Measurements from ENCODE around the gene GPRIN2. TPM values are rescaled to one million over a fixed set of nuclear protein-coding genes. Genes with fewer than 3 reads are reported as not detected.

GPRIN2 gene
- total RNA-seq, 1 experiment from 2014 or later, result 10.5 TPM

DNA sequence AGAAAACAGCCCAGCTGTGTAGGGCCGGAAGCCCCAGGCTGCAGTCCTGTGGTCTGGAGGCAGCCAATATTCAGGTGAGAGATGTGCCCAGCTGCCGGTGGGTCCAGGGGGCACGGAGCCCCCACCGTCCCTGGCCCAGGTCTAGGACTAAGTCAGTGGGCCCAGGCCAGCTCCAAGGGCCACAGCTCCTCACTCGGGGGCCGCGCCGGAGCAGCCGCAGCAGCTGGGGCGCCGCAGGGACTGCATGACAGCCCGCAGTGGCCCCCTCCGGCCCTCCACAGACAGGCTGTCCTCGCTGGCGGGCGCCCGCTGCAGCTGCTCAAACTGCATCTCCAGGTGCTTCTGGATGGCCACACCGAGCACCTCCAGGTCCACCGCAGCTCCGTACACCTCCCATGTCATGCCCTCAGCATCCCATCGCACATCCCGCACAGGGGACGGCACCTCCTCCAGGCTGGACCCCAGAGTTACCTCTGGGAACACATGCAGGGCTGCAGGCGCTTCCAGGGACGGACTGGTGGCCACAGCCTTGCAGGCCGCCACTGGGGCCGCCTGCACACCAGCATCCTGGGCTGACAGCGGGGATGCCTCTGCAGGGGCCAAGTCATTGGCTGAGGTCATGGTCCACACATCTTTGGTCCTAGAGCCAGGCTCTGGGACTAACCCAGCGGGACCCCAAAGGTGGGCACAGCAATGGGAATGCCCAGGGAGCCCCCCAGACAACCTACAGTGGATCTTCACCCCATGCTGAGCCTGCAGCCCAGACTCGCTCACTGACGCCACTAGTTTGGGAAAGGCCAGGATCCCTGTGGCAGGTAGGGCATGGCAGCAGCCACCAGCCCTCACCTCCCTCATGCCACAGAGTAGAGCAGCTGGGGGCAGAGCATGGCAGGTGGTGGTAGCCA lies 7.0 kb downstream of the GPRIN2 start:
- TF ChIP-seq, protein P1, sequence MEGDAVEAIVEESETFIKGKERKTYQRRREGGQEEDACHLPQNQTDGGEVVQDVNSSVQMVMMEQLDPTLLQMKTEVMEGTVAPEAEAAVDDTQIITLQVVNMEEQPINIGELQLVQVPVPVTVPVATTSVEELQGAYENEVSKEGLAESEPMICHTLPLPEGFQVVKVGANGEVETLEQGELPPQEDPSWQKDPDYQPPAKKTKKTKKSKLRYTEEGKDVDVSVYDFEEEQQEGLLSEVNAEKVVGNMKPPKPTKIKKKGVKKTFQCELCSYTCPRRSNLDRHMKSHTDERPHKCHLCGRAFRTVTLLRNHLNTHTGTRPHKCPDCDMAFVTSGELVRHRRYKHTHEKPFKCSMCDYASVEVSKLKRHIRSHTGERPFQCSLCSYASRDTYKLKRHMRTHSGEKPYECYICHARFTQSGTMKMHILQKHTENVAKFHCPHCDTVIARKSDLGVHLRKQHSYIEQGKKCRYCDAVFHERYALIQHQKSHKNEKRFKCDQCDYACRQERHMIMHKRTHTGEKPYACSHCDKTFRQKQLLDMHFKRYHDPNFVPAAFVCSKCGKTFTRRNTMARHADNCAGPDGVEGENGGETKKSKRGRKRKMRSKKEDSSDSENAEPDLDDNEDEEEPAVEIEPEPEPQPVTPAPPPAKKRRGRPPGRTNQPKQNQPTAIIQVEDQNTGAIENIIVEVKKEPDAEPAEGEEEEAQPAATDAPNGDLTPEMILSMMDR (conservative IDR thresholded peaks at IDR 0.05), result peak; percentile 28; the same call in 2 of the 3 replicates
- no peak overlapping the region for H2AK5ac ChIP-seq (ENCODE audit: insufficient read length, low read length)
- Mint-ChIP-seq H3K4me1 (peaks cover 8 to 9% of the 10 kb centered on the region in 2 experiments), H3K27ac (peak overlapping the region in 1 of 3 experiments; percentile 41; a peak in 1 of 7 replicates), H3K9me3 (no peaks in the 10 kb centered on the region), H3K27me3 (ENCODE audit: low read depth) (no peaks in the 10 kb centered on the region; the same call in 1 of the 2 replicates), H3K36me3 (ENCODE audit: insufficient read depth in 1 of 3, low read depth in 3 of 3) (peaks cover 0 to 3% (median 0%) of the 10 kb centered on the region in 3 experiments; a peak in 1 of 7 replicates), H3K4me3 (no peak overlapping the region)
- H3K23ac ChIP-seq (ENCODE audit: insufficient read length, low read depth, low read length), result no peak overlapping the region
- H2BK120ac ChIP-seq (ENCODE audit: low read depth, low read length, poor library complexity, severe bottlenecking), result no peak overlapping the region
- no peaks in the 10 kb centered on the region for H3K79me1 ChIP-seq (ENCODE audit: insufficient read depth, low read depth, low read length, poor library complexity, severe bottlenecking)
- no peak overlapping the region for H3K4ac ChIP-seq (ENCODE audit: low read depth, low read length)
- H2BK12ac ChIP-seq (ENCODE audit: insufficient read length, low read depth, low read length), result no peak overlapping the region
- no peak overlapping the region for H4K91ac ChIP-seq (ENCODE audit: insufficient read length, low read depth, low read length)
- H3K4me2 ChIP-seq (ENCODE audit: insufficient read depth, insufficient read length, low read length), result no peak overlapping the region
- no peak overlapping the region for H2AFZ ChIP-seq (ENCODE audit: low read length)
- H4K8ac ChIP-seq (replicated peaks; ENCODE audit: insufficient read length, low read depth, low read length), result no peak overlapping the region
- H3K79me2 ChIP-seq (ENCODE audit: insufficient read depth, low read length), result no peaks in the 10 kb centered on the region
- H3T11ph ChIP-seq (ENCODE audit: low read length), result no peak overlapping the region
- peak; percentile 41 for DNase-seq
- no peaks in the 10 kb centered on the region for H3K4me1 ChIP-seq (ENCODE audit: insufficient read depth, low read length)
- no peak overlapping the region for H2BK20ac ChIP-seq (ENCODE audit: low read depth, low read length, poor library complexity, severe bottlenecking)
- H3K9ac ChIP-seq (ENCODE audit: extremely low read depth, insufficient read length, low read length), result no peak overlapping the region
- H3K9me3 ChIP-seq (ENCODE audit: control insufficient read depth, low read depth, low read length), result no peaks in the 10 kb centered on the region
- no peak overlapping the region for H4K5ac ChIP-seq (ENCODE audit: insufficient read length, low read depth, low read length)
- no peaks in the 10 kb centered on the region for H3K23me2 ChIP-seq (ENCODE audit: insufficient read length, low read depth, low read length, poor library complexity, severe bottlenecking)
- H3K27ac ChIP-seq (ENCODE audit: insufficient read length, low read depth, low read length), result no peak overlapping the region
- H3K27me3 ChIP-seq (ENCODE audit: insufficient read depth, low read length), result no peaks in the 10 kb centered on the region
- no peak overlapping the region for H2BK15ac ChIP-seq (ENCODE audit: low read depth, low read length)
- H2BK5ac ChIP-seq (ENCODE audit: insufficient read length, low read length), result no peak overlapping the region
- no CpG with 5 or more reads among the region's 31 CpGs for WGBS (ENCODE audit: extremely low coverage, insufficient read length, low lambda C conversion rate)
- no peak overlapping the region for H3K56ac ChIP-seq (ENCODE audit: insufficient read length, low read depth, low read length)
- H3K18ac ChIP-seq (ENCODE audit: insufficient read length, low read depth, low read length), result no peak overlapping the region
- H4K20me1 ChIP-seq (ENCODE audit: control insufficient read depth, insufficient read depth, insufficient read length), result no peaks in the 10 kb centered on the region
- no peak overlapping the region for H3K14ac ChIP-seq (ENCODE audit: insufficient read depth, low read length)

All from H9 (cell line).